HG03439 (cell line): ENCODE results near the gene ATAD1.
A peak's percentile ranks its signal among the peaks of the same experiment; 100 is the strongest.
"Not testable (repeated sequence)": the region's sequence is repeated elsewhere in the genome, so short reads cannot be mapped to it uniquely, and the experiment has no call there.

Experiments
- ATAC-seq: cut with Tn5 transposase; IDR thresholded peaks from one replicate; pipeline ENCODE4 v1.9.1; 2021; ENCODE audit warnings: mild to moderate bottlenecking, moderate library complexity; ENCODE audit not compliant: unreplicated experiment

ATAD1 gene, protein sequence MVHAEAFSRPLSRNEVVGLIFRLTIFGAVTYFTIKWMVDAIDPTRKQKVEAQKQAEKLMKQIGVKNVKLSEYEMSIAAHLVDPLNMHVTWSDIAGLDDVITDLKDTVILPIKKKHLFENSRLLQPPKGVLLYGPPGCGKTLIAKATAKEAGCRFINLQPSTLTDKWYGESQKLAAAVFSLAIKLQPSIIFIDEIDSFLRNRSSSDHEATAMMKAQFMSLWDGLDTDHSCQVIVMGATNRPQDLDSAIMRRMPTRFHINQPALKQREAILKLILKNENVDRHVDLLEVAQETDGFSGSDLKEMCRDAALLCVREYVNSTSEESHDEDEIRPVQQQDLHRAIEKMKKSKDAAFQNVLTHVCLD

DNA sequence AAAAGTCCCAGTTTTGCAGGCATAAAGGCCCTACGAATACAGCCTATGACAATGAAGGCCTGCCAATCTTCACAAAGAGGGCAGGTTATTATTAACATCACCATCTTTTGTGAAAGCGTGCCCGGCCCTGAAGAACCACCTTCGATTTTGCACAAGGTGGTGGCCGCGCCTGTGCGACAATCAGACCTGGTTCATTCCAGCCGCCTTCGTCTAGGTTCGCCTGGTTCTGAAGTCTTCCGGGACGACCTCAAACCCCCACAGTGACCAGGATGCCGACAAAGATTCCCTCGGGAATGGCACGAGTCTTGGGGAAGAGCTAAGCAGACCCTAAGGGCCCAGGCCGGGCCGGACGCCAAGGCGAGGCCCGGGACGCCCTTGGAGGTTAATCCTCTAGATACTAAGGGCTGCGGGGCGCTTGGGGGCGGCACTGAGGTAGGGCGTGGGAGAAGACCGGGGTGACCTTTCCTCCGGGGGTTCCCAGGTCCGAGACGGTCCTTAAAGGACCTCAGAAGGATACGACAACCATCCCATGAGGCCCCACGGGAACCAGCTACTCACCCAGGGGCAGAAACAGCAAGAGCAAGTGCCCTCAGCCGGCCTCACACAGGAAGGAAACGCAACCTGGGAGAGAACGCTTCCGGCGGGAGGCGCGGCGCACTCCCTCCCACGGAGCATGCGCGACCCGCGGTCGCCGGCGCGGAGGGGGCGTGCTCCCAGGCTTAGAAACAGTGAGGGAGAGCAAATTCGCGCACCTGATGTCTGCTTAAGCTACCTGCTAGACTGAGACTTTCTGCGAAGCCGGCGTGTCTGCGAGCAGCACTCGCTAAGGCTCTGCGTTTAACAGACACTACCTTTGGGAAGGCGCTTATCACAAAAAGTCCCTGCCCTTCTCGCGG, at the start of gene ATAD1:
Gene ATAD1 (minus strand): TSS at position 618 of the 896 bp plus-strand sequence. CDS start 3,627 bp downstream, outside the sequence.
- peak; percentile 66 for ATAC-seq

DNA sequence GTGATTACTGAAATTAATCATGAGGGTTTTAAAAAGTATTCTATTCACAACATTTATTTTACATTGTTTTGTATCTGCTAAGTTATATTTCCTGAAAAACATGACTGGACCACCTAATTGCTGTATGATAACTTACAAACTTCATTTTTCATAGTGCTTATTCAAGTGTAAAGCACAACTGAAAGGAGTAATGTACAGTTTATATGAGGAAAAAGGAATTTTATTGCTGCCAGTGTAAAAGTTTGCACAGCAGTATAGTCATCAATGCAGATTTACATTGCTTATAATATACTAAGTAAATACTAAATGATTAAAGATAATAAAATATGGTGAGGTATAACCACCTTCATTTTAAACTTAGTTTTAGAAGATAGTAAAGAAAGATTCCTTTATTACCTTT, 49.4 kb upstream of the ATAD1 start:
- ATAC-seq, result no peak

DNA sequence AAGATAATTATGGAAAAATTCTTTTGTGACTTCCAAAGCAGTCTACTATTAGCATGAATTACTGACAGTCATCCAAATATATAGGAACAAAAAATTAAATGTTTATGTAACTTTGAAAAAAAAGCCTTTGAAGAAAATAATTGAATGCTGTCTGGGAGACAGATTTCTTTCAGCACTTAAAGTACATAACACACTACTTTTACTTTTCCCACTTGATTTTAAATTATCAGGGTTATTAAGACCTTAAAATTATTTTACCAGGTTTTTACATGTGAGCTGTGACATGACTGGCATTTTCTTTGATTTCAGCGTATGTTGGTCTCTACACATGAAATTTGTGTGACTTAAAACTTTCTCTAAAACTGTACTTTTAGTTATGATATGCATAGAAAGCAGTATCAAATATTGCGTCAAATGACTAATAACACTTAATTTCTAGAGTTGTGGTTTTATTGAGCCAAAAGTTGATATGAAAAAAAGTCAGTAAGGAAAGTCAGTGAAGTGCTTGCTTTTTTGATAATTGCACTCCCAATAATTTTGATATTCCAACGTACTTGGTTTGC, 48.5 kb upstream of the ATAD1 start:
- no peak for ATAC-seq

DNA sequence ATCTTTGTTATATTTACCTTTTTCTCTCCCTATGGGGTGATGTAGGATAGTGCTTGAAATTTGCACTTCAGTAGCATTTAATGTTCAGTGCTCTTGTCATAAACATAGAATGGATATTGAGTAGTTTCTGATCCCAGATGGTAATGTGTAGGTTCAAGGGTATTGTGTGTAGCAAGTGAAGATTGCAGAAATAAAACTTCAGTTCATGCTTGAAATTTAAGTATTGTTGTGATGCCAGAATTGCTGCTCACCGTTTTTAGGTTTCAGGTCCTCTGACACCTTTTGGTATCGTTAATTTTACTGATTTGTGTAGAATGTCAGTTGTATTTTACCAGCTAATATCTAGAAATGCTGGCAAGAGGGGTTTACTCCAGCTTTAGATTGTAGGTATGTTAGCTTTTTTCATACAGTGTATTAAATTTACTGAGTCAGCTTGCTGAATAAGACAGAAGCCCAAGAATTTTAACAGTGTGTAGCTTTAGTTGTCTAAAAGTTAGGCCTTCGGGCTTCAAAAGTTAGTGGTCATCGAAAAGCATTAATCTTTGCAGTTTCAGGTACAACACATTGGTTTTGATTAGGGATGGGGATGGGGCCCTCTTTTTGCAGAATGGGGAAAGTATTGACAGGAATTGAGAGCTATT, 47.3 kb upstream of the ATAD1 start:
- no peak for ATAC-seq

DNA sequence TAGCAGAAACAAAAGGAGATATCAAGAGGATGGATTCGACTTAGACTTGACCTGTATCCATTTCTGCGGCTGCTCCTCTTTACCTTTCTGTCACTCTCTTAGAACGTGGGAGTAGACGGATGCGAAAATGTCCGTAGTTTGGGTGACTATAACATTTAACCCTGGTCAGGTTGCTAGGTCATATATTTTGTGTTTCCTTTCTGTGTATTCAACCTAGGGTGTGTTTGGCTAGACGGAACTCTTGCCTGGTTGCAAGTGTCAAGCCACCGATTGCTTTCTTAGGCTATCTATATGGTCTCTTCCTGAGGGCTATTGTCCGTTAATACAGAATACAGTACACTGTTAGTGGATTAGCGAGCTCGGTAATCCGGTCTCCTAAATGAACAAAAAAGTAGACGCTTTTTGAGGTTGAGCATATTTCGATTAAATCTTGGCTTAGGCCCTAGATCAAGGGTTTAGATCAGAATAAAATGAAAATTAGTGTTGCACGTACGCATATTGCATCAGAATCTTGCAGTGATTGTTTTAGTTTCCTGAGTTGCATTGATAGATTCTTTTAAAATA, 46.6 kb upstream of the ATAD1 start:
- ATAC-seq, result no peak

DNA sequence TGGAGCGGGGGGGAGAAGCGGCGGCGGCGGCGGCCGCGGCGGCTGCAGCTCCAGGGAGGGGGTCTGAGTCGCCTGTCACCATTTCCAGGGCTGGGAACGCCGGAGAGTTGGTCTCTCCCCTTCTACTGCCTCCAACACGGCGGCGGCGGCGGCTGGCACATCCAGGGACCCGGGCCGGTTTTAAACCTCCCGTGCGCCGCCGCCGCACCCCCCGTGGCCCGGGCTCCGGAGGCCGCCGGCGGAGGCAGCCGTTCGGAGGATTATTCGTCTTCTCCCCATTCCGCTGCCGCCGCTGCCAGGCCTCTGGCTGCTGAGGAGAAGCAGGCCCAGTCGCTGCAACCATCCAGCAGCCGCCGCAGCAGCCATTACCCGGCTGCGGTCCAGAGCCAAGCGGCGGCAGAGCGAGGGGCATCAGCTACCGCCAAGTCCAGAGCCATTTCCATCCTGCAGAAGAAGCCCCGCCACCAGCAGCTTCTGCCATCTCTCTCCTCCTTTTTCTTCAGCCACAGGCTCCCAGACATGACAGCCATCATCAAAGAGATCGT, 46.0 kb upstream of the ATAD1 start:
- peak; percentile 1 for ATAC-seq

DNA sequence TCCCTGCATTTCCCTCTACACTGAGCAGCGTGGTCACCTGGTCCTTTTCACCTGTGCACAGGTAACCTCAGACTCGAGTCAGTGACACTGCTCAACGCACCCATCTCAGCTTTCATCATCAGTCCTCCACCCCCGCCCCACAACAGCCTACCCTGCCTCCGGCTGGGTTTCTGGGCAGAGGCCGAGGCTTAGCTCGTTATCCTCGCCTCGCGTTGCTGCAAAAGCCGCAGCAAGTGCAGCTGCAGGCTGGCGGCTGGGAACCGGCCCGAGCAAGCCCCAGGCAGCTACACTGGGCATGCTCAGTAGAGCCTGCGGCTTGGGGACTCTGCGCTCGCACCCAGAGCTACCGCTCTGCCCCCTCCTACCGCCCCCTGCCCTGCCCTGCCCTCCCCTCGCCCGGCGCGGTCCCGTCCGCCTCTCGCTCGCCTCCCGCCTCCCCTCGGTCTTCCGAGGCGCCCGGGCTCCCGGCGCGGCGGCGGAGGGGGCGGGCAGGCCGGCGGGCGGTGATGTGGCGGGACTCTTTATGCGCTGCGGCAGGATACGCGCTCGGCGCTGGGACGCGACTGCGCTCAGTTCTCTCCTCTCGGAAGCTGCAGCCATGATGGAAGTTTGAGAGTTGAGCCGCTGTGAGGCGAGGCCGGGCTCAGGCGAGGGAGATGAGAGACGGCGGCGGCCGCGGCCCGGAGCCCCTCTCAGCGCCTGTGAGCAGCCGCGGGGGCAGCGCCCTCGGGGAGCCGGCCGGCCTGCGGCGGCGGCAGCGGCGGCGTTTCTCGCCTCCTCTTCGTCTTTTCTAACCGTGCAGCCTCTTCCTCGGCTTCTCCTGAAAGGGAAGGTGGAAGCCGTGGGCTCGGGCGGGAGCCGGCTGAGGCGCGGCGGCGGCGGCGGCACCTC, 45.3 kb upstream of the ATAD1 start, which contains the start of the genes KLLN and PTEN:
Gene KLLN (minus strand): TSS at position 481 of the 891 bp plus-strand sequence. CDS start 1,046 bp downstream, outside the sequence.
Gene PTEN (plus strand): TSS at position 573 of the 891 bp plus-strand sequence. CDS start 845 bp downstream, outside the sequence.
- peak; percentile 38 for ATAC-seq

DNA sequence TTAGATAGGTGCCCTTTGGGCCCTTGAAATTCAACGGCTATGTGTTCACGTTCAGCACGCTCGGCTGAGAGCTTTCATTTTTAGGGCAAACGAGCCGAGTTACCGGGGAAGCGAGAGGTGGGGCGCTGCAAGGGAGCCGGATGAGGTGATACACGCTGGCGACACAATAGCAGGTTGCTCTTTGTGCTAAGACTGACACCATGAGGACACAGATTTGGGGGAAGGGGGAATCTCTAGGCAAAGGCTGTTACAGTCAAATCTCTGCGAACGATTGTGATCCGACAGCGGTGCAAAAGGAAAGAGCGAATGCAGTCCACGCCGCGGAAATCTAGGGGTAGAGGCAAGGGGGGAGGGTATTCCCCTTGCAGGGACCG, 44.6 kb upstream of the ATAD1 start:
- ATAC-seq, result peak; percentile 14

DNA sequence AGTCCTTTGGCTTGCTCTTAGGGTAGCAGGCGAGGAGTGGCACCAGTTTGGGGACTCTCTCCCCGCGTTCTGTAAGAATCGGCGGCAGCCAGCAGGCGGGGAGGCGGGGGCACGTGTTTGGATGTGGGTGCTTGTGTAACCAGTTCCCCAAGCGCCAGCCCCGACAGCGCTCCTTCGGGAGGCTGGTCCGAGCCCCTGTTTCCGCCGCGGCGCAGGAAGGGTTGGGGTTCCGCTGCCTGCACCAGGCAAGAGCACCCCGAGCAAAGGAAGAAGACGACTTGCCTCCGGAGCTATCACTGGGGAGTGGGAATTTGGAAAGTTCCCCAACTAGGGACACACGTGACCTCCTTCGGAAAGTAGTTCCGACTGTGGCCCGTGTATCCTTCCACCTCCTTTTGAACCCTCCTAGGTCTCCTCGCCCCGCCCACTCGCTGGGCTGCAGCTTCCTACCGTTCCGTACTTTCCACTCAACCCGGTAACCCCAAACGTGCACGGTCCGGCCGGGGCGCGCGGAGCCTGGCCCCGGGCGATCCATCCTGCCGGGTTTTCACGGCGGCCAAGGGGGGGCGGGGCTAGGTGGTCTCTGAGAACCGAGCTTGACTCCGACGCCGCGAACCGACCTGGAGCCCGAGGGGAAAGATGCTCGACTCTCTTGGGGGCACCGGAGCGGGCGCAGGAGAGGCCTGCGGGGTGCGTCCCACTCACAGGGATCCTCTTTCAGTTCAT, 44.1 kb upstream of the ATAD1 start:
- ATAC-seq, result peak; percentile 57

DNA sequence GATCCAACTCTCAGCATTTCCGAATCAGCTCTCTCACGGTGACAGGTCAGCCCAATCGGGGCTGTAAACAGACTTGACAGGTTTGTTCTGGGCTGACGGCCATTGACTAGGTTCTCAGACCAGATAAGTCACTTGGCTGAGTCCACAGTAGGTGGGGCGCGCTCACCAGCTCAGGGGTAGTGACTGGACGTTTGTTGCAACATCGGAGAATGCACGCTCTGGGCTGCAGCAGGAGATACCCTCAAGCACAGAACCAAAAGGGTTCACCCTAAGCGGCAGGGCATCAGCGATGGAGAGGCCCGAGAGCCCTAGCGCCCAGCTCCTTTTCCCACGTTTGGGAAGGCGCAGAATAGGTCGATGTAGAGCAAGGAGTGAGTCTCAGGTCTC, 43.5 kb upstream of the ATAD1 start:
- ATAC-seq, result peak; percentile 22

DNA sequence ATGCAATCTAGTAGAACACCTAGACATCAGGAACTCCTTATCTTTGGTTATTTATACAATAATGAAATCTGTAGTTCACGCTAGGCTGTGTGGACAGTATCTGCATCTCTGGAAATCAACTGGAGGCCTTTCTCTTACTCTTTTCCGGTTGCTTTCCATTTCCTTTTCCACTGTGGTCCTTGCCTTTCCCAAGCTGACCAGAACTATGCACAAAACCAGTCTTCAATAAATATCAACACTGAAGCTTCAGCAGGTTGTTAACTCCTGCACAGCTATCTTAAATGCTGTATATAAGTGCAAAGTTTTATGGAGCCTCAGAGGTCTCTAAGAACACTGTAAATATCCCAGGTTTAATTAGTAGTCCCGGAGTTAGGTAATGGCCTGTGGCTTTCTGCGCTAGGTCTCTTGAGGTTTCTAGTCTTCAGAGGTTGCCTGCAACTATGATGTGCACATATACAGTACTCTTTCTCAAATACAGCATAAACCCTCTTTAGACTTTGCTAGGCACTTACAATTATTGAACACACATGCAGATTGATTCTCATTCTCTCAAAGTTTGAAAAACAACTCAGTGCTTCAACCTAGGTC, 42.9 kb upstream of the ATAD1 start:
- ATAC-seq, result no peak

DNA sequence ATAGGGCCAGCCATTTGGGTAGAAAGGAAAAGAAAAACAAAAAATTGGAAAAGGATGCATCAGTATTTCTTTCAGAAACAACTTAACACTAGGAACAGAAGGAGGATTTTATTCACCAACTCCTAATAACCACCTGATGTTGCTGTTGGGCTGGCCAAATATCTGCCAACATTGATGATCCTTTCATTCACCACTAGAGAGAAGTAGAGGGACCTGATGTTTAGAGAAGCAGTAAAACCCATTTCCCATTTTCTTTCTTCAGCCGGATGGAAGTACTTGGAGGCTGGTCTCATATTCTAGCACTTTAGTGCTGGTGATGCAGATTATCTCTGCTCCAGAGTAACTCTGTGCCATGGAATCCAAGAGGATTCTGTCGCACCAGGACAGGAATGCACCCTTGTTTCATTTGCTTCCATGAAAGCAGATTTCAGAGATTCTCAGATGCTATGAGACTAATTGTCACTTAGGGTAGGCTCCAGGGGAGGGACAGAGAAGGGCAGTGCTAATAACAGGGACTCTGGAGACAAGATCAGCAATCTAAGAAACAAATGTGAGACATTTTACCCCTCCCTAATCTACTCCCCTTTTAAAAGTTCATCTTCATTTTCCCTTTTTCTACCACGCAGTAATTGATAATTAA, 42.2 kb upstream of the ATAD1 start:
- ATAC-seq, result no peak

DNA sequence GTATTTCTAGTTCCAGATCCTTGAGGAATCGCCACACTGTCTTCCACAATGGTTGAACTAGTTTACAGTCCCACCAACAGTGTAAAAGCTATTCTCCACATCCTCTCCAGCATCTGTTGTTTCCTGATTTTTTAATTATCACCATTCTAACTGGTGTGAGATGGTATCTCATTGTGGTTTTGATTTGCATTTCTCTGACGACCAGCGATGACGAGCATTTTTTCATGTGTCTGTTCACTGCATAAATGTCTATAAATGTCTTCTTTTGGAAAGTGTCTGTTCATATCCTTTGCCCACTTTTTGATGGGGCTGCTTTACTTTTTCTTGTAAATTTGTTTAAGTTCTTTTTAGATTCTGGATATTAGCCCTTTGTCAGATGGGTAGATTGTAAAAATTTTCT, 37.6 kb upstream of the ATAD1 start:
- ATAC-seq, result not testable (repeated sequence)

DNA sequence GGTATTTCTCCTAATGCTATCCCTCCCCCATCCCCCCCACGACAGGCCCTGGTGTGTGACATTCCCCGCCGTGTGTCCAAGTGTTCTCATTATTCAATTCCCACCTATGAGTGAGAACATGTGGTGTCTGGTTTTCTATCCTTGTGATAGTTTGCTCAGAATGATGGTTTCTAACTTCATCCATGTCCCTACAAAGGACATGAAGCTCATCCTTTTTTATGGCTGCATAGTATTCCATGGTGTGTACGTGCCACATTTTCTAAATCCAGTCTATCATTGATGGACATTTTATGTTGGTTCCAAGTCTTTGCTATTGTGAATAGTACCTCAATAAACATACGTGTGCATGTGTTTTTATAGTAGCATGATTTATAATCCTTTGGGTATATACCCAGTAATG, 37.2 kb upstream of the ATAD1 start:
- ATAC-seq, result not testable (repeated sequence)

DNA sequence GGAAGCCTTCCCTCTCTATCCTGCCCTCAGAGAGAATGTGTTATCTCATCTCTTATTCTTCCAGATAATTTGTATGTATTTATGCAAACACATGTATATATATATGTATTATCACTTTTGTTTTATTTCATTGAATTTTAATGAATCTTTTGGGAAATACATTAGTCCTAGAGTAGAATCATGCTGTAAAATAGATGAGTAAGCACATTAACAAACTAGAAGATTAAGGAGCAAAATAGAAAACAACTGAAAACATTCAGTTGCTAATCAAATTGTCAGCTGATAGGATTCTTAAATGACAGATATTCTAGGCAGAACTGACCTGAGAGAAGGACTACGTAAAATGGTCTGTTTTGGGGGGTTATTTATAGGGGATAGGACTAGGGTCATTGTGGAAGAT, 34.1 kb upstream of the ATAD1 start:
- no peak for ATAC-seq

DNA sequence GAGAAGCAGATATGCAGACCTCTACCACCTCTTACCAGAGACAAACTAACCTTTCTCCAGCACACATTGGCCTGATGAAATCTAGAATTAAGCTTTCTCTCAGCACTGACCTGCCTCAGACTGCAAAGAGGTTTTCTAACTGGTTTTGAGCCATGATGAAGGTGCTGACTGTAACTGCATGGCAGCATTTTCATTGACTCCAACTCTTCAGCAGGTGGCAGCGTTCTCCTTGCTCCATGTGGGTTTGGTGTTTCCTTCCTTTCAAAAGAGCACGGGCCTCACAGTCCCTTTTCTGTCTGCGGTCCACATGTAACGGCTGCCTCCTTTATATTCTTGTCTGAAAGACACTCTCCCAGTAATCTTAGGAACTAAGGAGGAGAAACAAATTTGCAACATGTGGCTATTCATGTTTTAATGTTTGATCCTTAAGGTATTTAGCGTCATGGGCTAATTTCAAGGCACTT, 32.7 kb upstream of the ATAD1 start:
- no peak for ATAC-seq

DNA sequence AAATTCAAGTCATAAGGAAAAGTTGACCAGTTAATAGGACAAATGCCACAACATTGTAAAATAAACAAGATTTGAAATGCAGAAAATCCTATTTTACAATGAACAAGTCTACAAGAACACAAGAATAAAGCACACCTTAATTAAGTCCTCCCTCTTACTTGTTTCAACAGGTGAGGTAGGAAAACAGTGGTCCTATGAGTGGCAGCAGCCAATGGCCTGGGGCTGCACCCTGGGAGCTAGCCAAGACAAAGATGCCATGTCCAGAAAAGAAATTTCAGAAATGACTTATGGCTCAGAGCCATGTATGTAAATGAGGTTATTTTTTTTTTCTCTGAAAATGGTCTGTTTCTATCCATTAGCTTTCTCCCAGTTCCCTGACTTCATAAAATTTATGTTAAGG, 31.0 kb upstream of the ATAD1 start:
- no peak for ATAC-seq

DNA sequence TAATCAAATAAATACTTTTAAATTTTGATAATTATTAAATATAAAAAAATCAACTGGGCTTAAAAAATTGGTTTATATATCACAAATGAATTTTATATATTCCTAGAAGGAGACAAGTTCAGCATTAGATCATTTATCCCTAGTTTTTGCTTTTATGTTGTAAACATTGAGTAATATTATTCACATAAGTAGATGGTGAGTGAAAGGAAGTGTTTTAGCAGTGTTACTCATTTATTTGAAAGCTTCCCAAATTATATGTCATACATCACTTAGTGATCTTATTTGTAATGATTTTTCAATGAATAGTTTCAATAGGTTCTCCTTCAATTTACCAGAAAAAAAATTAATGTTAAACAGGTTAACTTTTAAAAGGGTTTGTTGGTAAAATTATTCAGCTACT, 29.5 kb upstream of the ATAD1 start:
- ATAC-seq, result no peak
